Measurements from ENCODE around the gene HEXIM1. TPM values are rescaled to one million over a fixed set of nuclear protein-coding genes. Genes with fewer than 3 reads are reported as not detected.
A peak's percentile ranks its signal among the peaks of the same experiment; 100 is the strongest.

The HEXIM1 gene
- total RNA-seq, 1 donor from 2014 or later: 10.2 TPM

DNA sequence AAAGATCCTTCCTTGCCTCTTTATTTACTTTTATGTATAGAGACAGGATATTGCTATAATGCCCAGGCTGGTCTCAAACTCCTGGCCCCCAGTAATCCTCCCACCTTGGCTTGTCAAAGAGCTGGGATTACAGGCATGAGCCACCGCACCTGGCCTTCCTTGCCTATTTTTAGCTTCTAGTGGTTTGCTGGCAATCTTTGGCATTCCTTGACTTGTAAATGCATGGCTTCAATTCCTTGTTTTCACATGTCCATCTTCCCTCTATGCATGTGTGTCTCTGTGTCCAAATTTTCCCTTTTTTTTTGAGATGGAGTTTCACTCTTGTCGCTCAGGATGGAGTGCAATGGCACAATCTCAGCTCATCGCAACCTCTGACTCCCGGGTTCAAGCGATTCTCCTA is 35.9 kb downstream of the HEXIM1 start:
- Mint-ChIP-seq H3K27ac (peak overlapping the region; percentile 54), H3K4me3 (no peak overlapping the region), H3K36me3 (no peaks in the 10 kb centered on the region), H3K27me3 (ENCODE audit: insufficient read depth, low read depth) (no peaks in the 10 kb centered on the region), H3K4me1 (no peaks in the 10 kb centered on the region), H3K9me3 (no peaks in the 10 kb centered on the region)
- no peaks in the 10 kb centered on the region for H3F3A ChIP-seq (ENCODE audit: low read depth)
- no peaks in the 10 kb centered on the region for H3K27me3 ChIP-seq
- TF ChIP-seq, protein P1, sequence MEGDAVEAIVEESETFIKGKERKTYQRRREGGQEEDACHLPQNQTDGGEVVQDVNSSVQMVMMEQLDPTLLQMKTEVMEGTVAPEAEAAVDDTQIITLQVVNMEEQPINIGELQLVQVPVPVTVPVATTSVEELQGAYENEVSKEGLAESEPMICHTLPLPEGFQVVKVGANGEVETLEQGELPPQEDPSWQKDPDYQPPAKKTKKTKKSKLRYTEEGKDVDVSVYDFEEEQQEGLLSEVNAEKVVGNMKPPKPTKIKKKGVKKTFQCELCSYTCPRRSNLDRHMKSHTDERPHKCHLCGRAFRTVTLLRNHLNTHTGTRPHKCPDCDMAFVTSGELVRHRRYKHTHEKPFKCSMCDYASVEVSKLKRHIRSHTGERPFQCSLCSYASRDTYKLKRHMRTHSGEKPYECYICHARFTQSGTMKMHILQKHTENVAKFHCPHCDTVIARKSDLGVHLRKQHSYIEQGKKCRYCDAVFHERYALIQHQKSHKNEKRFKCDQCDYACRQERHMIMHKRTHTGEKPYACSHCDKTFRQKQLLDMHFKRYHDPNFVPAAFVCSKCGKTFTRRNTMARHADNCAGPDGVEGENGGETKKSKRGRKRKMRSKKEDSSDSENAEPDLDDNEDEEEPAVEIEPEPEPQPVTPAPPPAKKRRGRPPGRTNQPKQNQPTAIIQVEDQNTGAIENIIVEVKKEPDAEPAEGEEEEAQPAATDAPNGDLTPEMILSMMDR (IDR thresholded peaks at IDR 0.05): no peak
- TF ChIP-seq EZH2phosphoT487 (IDR thresholded peaks at IDR 0.05): no peak
- TF ChIP-seq EZH2 (IDR thresholded peaks at IDR 0.05): no peak
- no peak overlapping the region for H3K4me3 ChIP-seq
- H3K9ac ChIP-seq: no peak overlapping the region
- no peaks in the 10 kb centered on the region for H3K4me1 ChIP-seq
- no peaks in the 10 kb centered on the region for H3K9me3 ChIP-seq (ENCODE audit: low read depth)
- no peaks in the 10 kb centered on the region for H3K36me3 ChIP-seq
- no peak overlapping the region for H3K4me2 ChIP-seq
- no peak overlapping the region for H3K27ac ChIP-seq
- H3K79me2 ChIP-seq (ENCODE audit: low read depth): no peaks in the 10 kb centered on the region
- no peak for DNase-seq (ENCODE audit: low spot score)
- no peaks in the 10 kb centered on the region for H4K20me1 ChIP-seq (ENCODE audit: low read depth)
- H2AFZ ChIP-seq (replicated peaks): no peak overlapping the region

DNA sequence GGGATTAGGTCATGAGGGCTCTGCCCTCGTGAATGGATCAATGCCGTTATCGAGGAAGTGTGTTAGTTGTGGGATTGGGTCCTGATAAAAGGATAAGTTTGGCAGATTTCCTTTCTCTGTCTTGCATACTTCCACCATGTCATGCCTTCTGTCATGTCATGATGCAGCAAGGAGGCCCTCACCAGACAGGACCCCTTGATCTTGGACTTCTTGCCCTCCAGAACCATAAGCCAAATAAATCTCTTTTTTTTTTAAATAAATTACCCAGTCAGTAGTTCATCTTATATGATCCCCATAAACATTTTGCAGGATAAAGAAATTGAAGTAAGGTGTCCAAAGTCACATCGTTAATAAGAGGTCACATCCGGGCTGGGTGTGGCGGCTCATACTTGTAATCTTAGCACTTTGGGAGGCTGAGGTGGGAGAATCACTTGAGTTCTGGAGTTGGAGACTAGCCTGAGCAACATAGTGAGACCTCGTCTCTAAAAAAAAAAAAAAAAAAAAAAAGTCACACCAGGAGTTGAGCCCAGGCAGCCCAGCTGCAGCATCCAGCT is 38.6 kb downstream of the HEXIM1 start:
- H3K27me3 Mint-ChIP-seq (ENCODE audit: insufficient read depth, low read depth): no peaks in the 10 kb centered on the region
- H3K27ac Mint-ChIP-seq: no peak overlapping the region
- TF ChIP-seq EZH2 (IDR thresholded peaks at IDR 0.05) (no peak), EZH2phosphoT487 (IDR thresholded peaks at IDR 0.05) (no peak)
- TF ChIP-seq, protein P1 (IDR thresholded peaks at IDR 0.05): no peak
- H3K4me1 Mint-ChIP-seq: no peaks in the 10 kb centered on the region
- DNase-seq (ENCODE audit: low spot score): no peak
- Histone ChIP-seq H3K9me3 (ENCODE audit: low read depth) (no peaks in the 10 kb centered on the region), H3K36me3 (no peaks in the 10 kb centered on the region), H3K27me3 (no peaks in the 10 kb centered on the region), H4K20me1 (ENCODE audit: low read depth) (no peaks in the 10 kb centered on the region), H3F3A (ENCODE audit: low read depth) (no peaks in the 10 kb centered on the region), H3K4me2 (no peak overlapping the region), H3K27ac (no peak overlapping the region), H3K4me3 (no peak overlapping the region), H3K9ac (no peak overlapping the region), H3K4me1 (no peaks in the 10 kb centered on the region), H3K79me2 (ENCODE audit: low read depth) (no peaks in the 10 kb centered on the region), H2AFZ (replicated peaks) (no peak overlapping the region)
- no peak overlapping the region for H3K4me3 Mint-ChIP-seq
- no peaks in the 10 kb centered on the region for H3K9me3 Mint-ChIP-seq
- H3K36me3 Mint-ChIP-seq: no peaks in the 10 kb centered on the region

DNA sequence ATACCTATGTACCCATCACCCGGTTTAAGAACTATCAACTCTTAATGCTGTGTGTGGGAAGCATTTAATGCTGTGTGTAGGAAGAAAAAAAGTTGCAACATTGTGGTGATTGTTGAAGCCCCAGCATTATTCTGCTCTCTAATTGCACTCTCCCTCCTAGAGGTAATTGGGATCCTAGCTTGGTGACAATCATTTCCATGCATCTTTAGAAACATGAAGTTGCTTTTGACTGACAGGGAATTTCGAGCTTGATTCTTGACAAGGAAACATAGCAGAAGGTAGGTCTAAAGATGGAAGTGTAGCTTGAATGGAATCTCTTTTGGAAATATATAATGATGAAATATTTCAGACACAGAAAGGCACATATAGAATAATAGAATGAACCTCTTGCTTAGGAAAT is 40.7 kb downstream of the HEXIM1 start:
- no peak overlapping the region for H3K9ac ChIP-seq
- H3K79me2 ChIP-seq (ENCODE audit: low read depth): no peaks in the 10 kb centered on the region
- H3K36me3 ChIP-seq: no peaks in the 10 kb centered on the region
- H3K27ac ChIP-seq: no peak overlapping the region
- no peaks in the 10 kb centered on the region for H3K9me3 Mint-ChIP-seq
- no peaks in the 10 kb centered on the region for H4K20me1 ChIP-seq (ENCODE audit: low read depth)
- no peaks in the 10 kb centered on the region for H3K9me3 ChIP-seq (ENCODE audit: low read depth)
- H3K4me1 Mint-ChIP-seq: no peaks in the 10 kb centered on the region
- TF ChIP-seq EZH2 (IDR thresholded peaks at IDR 0.05) (no peak), EZH2phosphoT487 (IDR thresholded peaks at IDR 0.05) (no peak)
- TF ChIP-seq, protein P1 (IDR thresholded peaks at IDR 0.05): no peak
- H3K4me1 ChIP-seq: no peaks in the 10 kb centered on the region
- H3K4me3 ChIP-seq: no peak overlapping the region
- H3F3A ChIP-seq (ENCODE audit: low read depth): no peaks in the 10 kb centered on the region
- H3K27me3 Mint-ChIP-seq (ENCODE audit: insufficient read depth, low read depth): no peaks in the 10 kb centered on the region
- H3K36me3 Mint-ChIP-seq: no peaks in the 10 kb centered on the region
- H3K4me3 Mint-ChIP-seq: no peak overlapping the region
- no peak overlapping the region for H2AFZ ChIP-seq (replicated peaks)
- no peaks in the 10 kb centered on the region for H3K27me3 ChIP-seq
- no peak for DNase-seq (ENCODE audit: low spot score)
- H3K4me2 ChIP-seq: no peak overlapping the region
- no peak overlapping the region for H3K27ac Mint-ChIP-seq
